Medulla oblongata (tissue), 1 donor: ENCODE measurements around the gene RELN.

Experiments used
- DNase-seq: peaks from one replicate; pipeline ENCODE4 v3.0.0-alpha.2; 2015; ENCODE audit errors: extremely low spot score

RELN gene

DNA sequence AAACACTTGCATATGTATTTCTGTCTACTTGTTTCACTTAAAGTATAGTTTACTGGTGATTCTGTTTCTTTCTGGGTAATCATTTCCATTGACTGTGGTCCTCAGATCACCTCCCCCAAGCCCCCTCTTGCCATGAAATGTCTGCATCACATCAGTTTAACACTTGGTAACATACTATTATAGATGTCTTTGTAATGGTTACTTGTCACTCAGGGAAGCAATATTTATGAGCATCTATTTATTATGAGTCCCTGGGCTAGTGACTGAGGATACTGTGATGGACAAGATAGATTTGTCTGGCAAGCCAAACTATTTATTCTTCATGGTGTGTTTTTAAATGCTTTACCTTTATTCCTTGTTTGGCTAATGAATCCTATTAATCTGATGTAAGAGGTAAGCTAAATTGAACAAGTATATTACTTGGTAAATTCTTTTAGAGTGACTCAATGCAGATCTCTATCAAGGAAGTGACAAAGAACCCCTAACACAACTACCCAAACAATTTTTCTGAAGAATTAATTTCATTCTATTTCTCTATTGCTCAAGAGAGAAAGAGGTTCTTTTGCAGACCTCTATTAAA lies 270.9 kb downstream of the RELN start:
- DNase-seq: no peak

DNA sequence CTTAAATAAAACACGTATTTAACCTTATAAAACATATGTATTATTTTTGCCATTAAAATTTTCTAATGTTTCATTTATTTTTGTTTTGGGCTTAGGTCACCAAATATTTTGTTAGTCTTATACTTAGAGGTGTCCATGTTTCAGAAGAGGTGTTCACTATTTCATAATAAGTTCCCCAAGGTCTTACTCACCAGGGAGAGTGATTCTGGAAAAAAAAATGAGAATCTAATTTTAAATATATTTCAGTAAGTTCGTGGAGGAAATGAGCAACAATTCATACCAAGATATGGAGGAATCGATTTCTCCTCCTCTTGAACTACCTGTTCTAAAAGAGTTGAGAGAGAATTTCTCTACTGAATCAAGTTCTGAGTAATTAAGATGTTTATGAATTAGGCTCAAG lies 271.9 kb downstream of the RELN start:
- no peak for DNase-seq

DNA sequence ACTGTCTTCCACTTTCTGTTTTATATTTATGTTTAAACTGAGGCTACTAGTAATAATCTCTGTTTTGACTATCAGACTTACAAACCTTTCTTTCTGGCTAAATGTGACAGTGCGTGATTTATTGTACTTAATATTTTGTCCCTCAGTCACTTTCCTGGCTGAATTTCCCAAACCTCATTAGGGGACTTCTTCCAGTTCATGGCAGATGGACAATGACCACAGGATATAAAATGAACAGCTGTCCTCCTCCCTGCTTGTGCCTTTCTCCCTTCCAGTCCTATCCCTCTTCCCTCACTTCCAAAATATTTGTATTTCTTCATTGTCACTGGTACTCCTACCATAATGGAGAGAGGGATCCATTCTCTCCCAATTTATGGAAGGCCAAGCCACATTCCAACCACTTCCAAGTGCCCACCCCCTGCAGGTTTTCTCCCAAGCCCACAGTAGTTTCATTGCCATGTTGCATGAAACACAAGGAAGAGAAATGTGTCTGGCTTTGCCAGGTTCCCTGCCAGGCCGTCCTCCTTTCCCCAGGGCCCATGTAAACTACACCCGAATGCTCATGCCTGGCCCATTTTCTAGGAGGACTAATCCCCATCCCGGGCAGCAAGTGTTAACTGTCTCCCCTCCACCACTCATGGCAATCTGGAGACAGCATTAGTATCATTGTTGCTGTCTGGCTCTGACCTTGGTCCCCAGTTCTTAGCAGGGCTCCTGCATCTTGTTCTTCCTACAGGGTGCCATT lies 273.9 kb downstream of the RELN start:
- no peak for DNase-seq

DNA sequence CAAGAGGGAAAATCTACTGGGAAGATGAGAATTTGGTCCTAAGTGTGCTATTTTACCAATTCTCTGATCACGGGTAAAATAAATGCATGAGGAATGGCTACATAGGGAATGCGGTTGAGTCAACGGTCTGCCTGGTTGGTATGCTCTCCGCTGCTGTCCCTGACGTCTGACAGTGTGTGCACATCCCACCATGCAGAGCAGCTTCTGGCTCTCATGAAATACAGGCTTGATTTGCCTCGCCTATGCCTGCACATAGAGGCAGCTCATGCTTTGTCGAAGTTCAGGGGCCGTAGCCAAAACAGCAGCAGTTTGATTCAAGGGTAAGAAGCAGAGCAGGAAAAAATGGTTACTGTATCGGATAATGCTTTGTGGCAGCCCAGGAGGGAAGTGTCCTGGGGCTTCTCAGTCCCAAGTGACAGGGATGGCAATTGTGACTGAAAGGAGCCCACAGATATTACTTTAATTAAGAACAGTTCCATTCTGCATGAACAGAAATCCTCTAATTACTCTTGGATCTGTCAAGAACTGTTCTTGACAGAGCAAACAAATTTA lies 275.0 kb downstream of the RELN start:
- DNase-seq: no peak

DNA sequence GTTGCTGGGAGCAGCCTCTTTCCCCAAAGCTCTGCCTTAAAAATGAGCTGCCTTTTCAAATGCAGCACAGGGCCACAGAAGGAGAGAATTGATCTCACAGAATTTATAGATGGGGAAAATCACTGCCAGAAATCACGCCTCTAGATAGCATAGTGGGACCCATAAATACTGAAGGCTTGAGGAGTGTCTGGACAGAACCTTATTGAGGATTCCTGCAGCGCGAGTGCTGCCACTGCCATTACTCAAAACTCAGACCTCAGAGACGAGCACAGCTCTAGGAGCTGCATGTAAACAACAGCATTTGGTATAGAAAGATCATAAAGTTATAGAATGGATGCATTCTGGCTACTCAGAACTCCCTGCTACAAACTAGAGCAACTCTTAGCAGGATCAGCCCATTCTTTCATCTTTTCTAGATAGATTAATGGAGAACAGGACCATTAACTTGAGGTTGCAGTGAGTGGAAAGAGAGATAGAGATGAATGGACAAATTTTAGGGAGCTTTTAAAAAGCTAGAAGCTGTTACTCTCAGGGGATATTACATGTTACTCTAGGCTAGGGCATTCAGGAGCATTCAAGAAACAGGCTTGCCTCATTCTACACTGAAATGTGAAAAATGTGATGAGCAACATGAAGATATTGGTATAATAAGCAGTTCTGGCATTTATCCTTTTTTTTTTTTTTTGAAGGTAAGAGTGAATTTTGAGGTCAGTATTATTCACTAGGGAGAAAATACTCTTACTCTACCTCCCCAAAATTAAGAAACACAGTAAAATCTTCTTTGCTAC lies 276.3 kb downstream of the RELN start:
- no peak for DNase-seq

DNA sequence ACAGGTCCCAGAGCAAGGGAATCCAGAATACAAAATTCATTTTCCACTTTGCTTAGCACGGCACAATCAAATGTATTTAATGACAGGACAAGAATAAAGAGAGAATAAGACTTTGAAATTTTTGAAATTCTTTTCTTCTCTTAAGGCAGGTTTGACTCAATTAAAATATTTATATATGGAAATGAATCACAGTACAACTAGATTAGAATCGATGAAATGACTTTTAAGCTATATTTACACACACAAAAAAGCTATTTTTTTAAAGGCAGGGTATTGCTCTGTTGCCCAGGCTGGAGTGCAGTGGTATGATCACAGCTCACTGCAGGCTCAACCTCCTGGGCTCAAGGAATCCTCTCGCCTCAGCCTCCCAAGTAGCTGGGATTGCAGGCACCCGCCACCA lies 278.0 kb downstream of the RELN start:
- no peak for DNase-seq

DNA sequence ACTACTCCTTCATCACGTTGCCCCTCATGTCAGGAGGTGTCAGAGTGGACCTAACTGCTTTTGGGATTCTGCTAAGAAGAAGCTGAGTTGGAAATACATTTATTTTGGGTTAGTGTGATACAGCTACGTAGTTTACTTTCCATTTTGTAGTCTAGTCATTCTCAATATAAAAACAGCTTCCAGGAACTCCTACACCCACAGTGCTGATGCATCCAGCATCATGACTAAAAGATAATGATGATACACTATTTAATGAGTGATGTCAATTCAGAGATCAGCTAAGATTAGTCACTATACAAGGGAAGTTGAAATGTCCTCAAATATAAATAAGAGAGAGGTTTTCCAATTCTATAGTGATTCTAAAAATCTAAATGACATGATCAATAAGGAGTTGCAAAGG lies 279.2 kb downstream of the RELN start:
- no peak for DNase-seq

DNA sequence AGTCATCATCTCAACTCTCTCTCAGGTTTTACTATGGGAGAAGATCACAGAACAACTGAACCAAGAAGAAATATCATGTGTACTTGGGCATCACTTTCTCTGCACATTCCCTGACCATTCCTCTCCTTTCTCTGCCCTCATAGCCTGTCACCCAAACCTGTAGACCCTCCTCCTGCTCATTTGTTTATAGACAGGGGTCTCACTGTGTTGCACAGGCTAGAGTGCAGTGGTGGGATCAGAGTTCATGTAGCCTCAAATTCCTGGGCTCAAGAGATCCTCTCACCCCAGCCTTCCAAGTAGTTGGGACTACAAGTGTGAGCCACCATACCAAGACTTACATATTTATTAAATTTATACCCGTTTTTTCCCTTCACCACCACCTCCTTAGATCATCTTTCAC lies 282.7 kb downstream of the RELN start:
- no peak for DNase-seq

DNA sequence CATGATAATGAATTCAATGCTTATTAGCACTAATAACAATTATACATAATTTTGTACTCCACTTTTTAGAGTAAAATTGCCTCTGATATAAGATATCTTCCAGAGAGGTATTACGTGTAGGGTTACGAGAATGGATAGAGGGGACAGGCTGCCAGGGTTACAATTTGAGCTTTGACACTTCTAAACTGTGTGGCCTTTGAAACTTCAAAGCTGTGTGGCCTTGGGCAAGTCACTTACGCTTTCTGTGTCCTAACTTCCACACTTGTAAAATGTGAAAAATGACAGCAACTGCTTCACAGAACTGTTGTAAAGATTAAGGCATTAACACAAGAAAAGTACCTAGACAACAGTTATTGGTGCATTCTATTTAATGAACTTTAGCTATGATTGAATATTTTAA lies 283.9 kb downstream of the RELN start:
- no peak for DNase-seq

DNA sequence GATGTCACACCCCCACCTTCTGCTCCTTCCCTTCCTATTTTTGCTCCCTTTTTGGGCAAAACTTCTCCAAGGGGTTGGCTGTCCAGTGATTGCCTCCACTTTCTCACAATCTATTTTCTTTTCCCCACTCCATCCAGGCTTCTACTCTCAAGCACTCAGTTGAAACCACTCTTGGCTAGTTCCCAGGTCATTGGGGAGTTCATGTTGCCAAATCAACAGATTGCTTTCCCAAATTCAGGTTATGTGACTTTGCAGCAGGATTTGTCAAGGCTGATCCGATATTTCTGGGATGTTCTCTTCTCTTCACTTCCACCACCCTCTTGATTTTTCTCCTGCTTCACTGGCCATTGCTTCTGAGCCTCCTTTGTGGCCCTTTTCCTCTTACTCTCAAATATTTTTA lies 284.8 kb downstream of the RELN start:
- DNase-seq: no peak

DNA sequence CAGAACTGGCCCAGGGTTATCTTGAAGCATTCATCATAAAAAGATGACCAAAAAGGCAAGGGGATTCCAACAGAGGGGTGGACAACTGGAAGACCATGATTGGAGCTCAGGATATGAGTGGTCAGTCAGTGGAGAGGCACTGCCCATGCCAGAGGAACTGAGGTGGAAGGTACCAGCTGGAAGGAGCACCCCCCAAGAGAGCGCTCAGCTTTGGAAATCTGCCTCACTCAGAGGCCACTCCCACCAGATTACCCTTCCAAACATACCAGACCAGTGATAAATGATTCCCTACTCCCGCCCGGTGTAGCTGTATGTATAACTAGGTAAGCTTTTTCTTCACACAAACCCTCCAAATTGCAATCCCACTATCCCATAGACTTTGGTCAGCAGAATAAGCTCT lies 286.5 kb downstream of the RELN start:
- DNase-seq: no peak

DNA sequence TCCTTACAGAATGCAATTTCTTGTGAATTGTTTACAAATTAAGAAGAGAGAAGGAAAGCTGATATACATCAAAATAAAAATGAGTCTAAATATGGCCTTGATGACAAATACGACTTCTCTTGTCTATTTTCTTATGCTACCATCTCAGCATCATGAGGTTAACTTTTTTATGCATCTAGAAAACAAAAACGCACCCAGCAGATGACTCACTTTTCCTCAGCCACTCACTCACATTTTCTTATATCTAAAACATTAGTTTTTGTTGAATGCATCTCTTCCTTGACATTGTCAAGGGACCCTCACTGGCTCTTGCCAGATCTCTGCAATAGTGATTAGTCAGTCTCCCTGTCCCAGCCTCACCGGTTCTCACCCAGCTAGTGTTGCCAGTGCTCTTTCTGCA lies 287.0 kb downstream of the RELN start:
- DNase-seq: no peak

DNA sequence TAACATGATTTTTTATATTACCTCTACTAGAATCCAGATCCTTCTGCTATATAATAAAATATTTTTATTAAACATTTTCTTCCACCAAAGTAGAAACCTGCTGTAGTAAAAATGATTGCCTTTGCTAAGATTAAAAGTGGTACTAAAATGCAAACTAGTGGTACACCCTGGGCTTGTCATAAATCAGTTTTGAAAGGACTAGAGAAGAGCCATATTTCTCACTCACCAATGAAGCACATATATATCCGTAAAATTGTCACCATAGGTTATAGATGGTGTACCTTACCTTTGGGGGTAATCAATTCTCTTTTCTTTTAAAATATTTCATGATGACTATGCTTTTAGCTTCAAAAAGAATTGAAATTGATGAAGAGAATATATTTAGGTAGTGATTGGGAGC lies 290.4 kb downstream of the RELN start:
- DNase-seq: no peak

DNA sequence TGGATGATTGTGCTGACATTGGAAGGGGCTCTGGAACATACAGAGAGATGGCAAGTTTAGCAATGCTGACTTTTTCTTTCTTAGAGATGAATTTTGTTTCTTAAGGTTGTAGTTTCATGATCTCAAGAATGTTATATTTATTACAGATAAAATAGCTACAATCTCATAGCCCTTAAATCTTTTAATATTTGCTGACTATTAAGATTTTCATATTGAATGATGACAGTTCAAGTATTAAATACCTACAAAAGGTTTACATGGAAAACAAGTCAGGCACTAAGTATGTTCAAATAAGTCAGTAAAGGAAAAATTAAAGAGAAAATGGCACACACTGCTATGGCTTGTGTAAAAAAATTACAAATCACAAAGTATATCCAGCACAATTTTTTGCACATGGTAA lies 291.4 kb downstream of the RELN start:
- DNase-seq: no peak

DNA sequence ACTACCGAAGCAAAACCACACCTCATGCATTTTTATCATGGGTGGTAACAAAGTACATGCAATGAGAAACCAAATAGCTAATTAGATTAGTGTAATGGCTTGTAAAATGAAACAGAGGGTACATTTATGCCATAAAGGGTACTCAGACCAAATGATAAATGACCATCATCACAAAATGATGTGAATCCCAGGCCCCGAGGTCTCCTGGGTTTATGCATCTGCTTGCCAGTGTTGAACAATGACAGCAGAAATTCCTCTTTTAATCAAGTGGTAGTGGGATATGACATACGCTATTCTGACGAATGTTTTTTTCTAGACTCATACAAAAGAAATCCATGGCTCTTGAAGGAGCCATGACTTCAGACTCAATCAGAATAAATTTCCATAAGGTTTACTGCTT lies 293.9 kb downstream of the RELN start:
- DNase-seq: no peak

DNA sequence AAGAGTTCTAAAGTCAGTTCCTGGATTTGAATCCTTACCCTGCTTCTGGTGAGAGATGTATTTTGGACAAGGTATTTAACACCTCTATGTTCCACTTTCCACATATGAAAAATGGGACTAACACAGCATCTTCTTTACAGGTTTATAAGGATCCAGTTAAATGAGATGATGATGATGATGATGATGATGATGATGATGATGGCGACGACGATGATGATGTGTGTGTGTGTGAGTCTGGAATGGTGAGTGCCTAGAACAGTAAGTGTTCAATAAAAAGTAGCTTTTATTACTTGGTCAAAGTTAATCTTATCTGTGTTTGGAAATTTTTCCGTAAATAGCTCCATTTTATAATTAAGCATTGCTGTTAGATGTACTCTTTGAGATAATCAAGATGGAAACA lies 295.2 kb downstream of the RELN start:
- no peak for DNase-seq

DNA sequence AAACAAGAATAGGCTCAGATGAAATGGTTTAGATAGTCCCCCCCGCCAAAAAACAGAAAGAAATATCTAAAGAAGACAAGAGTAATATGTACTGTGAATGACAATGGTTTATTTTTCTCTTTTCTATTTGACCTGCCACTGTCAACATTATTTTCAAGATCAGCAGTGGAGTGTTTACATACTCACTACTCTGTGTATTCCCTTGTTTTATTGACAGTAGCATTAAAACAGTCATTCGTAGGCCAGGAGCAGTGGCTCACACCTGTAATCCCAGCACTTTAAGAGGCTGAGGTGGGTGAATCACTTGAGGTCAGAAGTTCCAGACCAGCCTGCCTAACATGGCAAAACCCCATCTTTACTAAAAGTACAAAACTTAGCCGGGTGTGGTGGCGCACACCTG lies 298.2 kb downstream of the RELN start:
- no peak for DNase-seq

DNA sequence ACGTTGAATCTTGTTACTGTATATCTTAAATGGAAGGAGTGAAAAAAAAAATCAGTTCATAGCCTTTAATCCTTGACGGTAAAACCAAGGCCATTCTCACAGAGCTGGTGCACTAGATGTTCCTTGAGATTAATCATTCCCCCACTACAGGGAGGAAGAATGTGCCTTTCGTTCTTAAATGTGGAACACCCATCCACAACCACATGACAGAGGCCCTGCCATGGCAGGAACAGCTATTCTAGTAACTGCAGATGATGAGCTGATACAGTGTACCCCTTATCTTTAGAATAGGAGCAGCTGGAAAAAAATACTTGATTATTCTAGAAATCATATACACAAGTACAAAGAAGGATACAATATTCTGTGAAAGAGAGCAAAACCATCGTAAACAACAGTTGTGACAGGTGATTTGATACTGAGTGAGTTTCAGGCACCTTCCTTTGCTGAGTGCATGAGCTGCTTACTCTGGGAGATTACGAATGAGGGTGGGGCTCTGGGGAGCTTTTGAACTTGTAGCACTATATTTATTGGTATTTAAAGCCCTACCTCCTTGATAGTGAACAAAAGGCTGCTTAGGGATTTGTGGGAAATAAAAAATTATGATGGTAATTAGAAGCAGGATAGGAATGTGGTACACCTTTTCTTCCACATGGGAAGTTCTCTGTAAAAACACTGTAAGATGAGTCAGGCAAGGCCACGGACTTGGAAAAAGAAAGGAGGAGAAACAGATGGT lies 299.1 kb downstream of the RELN start:
- DNase-seq: no peak

DNA sequence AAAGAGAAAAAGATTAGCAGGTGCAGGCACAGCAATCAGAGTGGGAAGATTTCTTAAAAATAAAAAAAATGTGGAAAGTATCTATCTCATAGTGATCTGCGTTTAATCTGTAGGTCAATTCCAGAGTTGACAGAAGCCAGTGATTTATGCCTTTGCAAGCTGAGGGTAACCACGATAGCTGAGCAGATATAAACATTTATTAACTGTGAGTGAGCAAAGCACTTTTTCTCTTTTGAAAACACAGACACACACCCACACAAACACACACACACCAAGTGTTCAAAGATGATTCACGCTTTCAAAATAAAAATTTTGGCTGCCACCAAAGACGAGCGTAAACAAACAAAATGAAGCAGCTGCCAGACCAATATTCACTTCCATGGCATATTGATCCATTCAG lies 300.2 kb downstream of the RELN start:
- no peak for DNase-seq

DNA sequence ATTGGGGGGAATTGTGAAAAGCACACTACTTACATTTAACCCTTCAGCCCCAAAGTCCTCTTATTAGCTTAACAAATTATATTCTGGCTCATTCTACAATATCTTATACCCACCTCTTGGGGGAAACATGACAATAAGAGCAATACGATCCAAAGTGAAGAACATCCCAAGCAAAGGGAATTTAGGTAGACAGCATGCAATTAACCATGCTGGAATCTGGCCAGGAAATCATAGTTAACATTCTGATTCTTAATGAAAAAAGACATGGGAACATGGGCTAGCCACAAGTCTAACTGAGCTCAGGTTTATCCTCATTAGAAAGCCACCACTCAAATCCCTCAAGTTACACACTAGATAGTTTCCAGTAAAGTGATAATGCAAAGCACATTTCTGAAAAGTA lies 301.5 kb downstream of the RELN start:
- no peak for DNase-seq

DNA sequence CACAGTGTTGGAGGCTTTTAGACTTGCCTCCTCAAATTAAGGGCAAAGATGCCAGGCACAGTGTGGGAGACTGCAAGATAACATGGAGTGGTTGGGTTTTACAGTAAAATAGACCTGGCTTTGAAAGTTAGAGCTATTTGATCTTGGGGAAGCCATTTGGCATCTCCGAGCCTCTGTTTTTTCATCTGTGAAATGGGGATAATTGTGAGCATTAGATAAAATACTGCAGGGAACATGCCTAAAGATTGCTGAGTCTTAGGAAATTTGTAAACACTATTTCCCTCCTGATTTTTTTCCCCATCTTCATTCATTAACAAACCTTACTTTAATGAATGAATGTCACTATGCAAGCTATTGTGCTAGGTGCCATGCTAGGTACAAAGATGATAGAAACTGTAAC lies 302.2 kb downstream of the RELN start:
- DNase-seq: no peak

DNA sequence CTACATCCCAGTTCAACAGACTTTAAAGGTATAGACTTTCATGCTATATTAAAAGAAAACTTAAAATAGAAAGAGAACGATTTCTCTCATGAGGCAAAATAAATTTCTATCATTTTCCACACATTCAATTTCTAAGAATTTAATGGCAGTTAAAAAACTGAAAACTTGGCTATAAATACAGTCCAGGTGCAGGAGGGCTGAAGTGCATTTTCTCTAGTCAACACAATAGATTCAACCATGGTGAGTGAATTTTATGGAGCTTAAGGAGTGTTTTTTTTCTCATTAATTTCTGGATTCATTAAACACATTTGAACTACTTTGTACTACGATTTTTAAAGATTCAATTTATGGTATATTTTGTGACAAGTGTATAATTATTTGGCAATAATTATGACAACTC lies 302.7 kb downstream of the RELN start:
- no peak for DNase-seq
